IPS-18c (cell line): ENCODE results near the gene HECTD2.
"Not testable (repeated sequence)": the region's sequence is repeated elsewhere in the genome, so short reads cannot be mapped to it uniquely, and the experiment has no call there.

ENCODE experiments used
- H3K4me3 ChIP-seq: 2 replicates; pipeline ENCODE4 v1.7.0; 2013; ENCODE audit warnings: low read depth, mild to moderate bottlenecking, low read length, moderate library complexity; ENCODE audit not compliant: insufficient read depth
- H3K9me3 ChIP-seq: one replicate; pipeline ENCODE4 v1.6.1; 2013; ENCODE audit warnings: mild to moderate bottlenecking, low read length, moderate library complexity; ENCODE audit not compliant: control insufficient read depth, insufficient read depth

The HECTD2 gene

DNA sequence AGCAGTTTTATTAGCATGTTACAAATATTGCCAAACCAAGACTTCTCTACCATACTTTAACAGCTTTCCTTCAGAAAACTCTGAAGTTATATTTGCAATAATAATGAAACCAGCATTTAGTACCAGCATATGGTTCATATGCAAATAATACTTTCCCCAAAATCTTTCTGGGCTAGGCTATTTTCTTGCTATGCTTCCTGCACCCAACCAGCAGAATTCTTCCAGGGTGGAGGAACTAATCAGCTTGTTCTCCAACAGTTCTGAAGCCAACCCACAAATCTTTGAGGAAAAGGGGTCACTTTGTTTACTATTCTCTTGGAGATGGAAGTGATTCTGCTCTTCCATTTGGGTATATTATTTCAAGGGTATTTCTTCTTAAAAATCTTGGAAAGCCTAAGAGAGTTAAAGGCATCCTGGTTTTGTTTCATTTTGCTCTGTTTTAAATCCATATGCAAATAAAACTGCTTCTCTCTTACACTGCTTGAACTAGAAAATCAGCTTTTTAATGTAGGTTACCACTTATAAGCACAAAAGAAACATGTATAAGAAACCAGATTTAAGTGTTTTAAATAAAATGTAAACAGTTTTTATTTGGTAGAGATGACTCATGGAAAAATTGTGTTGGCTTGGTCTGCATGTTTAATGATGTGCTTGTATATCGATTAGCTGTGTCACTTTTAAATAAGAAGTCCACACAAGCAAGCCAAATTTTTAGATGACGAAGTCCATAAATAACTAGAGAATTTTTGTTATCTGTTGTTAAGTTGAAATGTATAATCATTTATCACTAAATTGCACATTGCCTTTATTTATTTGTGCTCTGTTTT, 103.7 kb downstream of the HECTD2 start:
- H3K9me3 ChIP-seq: no peaks in the 10 kb centered on the region
- no peak overlapping the region for H3K4me3 ChIP-seq

DNA sequence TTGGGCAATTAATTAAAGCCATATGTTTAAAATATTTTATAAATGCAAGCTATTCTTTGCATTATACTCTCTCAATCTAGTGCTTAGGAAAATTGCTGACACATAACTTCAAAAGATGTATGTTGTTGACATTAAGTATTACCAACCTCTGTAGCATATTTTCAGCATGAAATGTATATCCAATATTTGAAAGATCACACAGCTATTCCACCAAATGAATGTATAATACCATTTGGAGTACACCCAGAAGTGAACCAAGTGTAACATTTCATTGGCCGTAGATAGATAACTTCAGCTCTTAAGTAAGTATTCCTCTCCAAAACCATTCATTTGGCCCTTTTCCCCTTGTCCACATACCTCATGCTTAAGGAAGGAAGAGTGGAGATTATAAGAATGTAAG, 104.6 kb downstream of the HECTD2 start:
- H3K4me3 ChIP-seq: no peak overlapping the region

DNA sequence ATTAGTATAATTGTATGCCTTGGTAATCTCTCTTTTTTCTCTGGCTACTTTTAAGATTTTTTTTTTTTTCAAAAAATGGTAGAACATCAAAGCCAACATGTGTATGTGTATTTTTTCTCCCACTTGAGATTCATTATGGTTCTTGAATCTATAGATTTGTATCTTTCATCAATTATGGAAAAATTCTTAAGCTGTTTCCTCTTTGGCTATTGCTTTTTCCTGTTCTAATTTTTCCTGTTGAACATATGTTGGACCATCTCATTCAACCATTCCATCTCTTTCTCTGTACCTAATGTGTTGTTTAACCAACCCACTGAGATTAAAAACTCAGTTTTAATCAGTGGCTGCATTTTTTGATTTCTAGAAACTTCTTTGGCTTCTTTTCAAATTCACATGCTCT, 107.2 kb downstream of the HECTD2 start:
- Histone ChIP-seq H3K4me3 (no peak overlapping the region), H3K9me3 (no peaks in the 10 kb centered on the region)

More for the DNA sequence above, 104.6 kb downstream of the HECTD2 start:
- H3K9me3 ChIP-seq: no peaks in the 10 kb centered on the region

DNA sequence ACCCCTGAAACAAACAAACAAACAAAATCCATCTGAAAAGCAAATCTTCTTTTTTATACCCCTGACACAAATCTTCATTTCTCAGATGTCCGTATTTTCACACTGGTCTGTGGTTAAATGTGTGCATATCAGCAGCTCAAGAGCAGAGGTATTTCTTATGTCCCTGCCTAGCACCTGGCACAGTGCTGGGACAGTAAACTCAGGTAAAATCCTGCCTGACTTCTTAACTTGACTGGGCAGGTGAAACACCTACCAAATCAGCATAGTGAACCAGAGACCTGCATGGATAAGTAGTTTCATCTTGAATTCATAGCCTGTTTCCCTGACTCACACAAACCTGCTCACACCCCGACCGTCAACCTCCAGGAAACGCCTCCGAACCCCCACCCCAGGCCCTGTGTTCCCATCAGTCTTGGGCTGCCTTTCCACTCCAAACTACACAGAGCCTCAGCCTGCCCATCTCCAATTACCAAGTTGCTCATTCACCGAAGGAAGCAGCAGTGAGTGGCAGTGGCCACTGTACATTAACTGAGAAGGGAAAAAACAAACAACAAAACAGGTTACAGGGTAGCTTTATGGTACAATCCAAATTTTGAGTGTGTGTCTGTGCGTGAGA, 109.9 kb downstream of the HECTD2 start:
- Histone ChIP-seq H3K4me3 (no peak overlapping the region), H3K9me3 (no peaks in the 10 kb centered on the region)

DNA sequence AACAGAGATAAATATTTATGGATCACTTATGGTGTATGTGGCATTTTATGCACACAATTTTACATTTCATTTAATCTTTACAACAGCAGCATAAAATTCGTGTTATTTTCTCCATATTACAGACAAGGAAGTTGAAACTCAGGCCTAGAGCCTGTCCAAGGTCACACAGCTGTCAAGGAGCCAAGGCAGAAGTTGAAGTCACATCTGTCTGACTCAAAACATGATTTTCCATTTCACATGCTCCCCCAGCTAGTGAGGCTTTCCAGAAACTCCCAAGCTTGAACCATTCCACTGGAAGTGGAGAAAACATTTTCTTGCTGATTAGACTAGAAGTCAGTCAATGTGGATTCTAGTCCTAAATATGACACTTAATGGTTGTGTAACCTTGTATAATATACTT, 110.5 kb downstream of the HECTD2 start:
- no peaks in the 10 kb centered on the region for H3K9me3 ChIP-seq
- H3K4me3 ChIP-seq: no peak overlapping the region

DNA sequence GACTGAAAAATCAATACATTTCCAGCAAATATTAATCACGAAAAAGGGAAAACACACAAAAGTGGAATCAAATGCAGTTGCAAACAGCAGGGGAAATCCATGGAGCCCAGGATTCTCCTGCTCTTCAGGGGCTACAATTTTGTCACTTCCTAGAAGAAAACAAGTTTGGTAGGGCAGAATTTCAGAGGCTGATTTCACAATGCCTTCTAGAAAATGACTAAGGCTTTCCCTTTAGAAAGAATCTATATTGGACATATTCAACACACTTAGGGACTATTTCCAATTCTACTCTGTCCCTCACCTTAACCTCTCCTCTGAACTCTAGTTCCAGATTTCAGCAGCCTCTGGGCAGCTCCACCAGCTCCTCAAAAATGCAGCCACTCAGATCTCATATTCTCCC, 111.3 kb downstream of the HECTD2 start:
- no peaks in the 10 kb centered on the region for H3K9me3 ChIP-seq
- H3K4me3 ChIP-seq: no peak overlapping the region

DNA sequence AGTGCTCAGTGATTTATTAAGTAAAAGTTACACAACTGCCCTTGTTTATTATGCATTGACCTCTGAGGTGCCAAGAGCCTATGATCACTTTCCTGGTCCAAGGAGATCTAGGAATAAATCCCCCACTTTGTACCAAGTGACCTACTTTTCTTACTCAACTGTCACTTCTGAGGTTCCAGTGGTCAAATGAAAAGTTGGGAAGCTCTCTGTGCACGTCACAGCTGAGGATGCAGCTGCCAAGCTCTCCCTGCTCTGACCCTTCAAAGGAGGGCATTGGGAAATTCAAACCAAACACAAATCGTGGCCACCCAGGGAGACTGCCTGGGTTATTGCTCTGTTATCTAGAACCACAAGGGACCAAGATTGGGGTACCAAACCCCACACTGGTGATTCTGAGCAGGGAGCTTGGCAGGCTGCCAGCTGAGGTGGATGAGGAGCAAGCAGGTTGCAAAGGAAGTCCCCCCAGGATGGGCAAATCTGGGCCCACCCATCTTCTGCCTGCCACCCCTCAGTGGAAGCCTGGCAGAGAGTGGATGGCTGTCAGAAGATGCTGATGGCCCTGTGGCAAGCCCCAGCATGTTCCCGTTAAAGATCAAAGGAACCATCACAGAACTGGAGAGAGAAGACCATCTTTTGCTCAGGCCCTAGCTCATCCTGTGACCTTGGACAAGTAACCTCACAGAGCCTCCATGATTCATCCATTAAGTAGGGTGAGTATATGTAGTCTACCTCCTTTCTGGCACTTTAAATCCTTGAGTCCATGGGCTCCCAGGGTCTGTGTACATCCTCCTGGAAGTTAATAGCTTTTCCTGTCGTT, 116.0 kb downstream of the HECTD2 start:
- H3K4me3 ChIP-seq: no peak overlapping the region
- H3K9me3 ChIP-seq: no peaks in the 10 kb centered on the region

DNA sequence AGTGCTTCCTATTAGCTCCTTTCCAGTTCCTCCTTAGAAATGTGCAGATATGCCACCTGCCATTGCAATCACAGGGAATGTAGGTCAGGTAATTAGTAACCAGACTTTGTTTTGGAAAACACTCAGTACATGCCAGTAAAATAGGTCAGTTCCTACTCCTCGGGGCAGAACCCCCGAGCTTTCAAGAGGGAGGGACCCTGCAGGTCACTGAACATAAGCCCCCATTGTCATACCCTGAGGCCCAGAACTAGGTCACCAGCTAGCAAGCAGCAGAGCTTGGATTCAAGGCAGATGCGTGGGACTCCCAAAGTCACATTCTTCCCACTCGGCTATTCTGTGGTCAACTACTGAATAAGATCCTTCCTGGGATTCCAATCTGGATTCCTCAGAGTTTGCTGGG, 117.9 kb downstream of the HECTD2 start:
- Histone ChIP-seq H3K9me3 (no peaks in the 10 kb centered on the region), H3K4me3 (no peak overlapping the region; the same call in 1 of the 2 replicates)

DNA sequence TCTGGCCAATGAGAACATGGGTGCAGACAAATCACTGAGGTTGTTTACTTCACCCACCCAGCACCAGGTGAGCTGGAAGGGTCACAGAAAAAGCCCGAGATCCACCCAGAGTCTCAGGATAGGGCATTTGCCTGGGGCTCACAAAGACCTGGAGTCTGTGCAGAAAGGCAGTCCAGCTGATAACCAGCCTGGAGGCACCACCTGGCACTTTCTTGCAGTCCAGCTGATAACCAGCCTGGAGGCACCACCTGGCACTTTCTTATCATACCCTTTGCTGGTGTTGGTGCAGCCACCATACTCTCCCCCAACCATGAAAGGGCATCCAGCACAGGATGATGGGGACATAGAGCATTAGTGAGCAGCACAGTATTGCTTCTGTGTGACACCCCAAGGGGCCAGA, 118.6 kb downstream of the HECTD2 start:
- no peaks in the 10 kb centered on the region for H3K9me3 ChIP-seq
- H3K4me3 ChIP-seq: no peak overlapping the region

DNA sequence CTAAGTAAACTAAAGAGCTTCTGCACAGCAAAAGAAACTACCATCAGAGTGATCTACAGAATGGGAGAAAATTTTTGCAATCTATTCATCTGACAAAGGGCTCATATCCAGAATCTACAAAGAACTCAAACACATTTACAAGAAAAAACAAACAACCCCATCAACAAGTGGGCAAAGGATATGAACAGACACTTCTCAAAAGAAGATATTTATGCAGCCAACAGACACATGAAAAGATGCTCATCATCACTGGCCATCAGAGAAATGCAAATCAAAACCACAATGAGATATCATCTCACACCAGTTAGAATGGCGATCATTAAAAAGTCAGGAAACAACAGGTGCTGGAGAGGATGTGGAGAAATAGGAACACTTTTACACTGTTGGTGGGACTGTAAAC, 124.6 kb downstream of the HECTD2 start:
- not testable (repeated sequence) for H3K4me3 ChIP-seq, H3K9me3 ChIP-seq

DNA sequence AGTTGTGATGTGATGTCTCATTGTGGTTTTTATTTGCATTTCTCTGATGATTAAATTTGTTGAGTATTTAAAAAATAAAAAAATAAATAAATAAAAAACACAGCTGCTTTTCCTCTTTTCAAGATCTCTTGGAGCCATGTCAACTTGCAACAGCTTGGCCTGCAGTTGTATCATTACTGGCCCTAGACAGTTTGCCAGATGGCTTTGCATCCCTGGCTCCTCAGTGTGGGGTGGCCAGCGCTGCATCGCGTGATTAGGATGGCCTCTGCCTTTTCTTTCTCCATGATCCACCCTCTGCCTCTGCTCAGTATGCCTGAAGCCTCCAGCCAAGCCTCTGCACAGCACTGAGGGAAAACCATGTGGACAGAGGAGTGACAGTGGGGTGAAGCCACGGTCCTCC, 126.0 kb downstream of the HECTD2 start:
- Histone ChIP-seq H3K4me3 (no peak overlapping the region), H3K9me3 (peaks cover 4% of the 10 kb centered on the region)

DNA sequence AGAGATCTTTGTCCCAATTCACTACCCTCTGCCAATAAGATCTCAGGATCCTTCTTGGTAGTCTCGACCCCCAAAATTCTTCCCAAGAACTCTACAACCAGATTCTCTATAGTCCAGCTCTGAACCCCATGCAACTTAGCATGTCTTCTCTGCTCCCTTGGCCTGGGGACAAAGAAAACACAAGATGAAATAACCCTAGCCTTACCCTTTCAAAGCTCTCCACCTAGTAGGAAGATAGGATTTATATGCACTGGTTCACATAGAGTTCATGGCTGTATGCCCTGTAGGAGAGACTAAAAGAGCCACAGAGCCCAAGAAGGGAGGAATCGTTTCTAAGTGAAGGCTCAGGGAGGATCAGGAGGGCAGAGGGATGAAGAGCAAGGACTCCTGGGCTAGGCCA, 126.6 kb downstream of the HECTD2 start:
- H3K9me3 ChIP-seq: peaks cover 4% of the 10 kb centered on the region
- no peak overlapping the region for H3K4me3 ChIP-seq

DNA sequence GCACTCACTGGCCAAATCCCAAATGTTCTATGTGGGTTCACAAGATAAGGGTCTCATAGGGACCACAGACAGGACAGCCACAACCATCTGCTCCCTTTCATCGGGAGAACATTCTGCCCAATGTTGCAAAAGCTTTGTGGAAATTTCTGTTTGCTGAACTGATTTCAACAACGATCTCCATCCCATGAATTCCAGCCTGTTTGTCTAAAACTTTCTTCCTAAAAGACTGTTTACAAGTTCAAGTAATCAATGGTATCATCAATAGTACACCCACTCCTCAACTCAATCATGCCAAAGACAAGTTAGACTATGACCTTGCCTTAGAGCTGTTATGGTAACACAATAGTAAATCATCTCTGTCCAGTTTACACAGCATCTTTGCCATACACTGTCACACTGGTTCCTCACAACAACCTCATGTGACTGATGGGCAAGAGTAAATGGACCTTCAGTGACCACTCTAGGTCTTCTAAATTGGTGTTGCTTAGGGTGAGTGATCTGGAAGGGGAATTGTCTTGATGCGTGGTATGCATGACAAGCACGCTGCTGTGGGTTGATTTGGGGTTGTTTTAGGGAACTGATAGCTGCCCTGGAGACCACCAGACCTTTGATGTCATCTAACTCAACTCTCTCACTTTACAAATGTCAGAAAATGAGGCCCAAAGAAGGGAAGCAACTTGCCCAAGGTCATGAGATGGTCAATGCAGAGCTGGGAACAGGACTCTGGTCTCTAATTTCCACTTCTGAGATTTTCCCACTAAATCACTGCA, 127.7 kb downstream of the HECTD2 start:
- H3K9me3 ChIP-seq: peaks cover 4% of the 10 kb centered on the region

DNA sequence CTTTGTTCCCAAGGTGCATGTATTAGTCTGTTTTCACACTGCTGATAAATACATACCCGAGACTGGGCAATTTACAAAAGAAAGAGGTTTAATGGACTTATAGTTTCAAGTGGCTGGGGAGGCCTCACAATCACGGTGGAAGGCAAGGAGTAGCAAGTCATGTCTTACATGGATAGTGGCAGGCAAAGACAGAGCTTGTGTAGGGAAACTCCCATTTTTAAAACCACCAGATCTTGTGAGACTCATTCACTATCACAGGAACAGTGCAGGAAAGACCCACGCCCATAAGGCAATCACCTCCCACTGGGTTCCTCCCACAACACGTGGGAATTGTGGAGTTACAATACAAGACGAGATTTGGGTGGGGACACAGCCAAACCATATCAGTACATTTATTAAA, 129.8 kb downstream of the HECTD2 start:
- no peak overlapping the region for H3K4me3 ChIP-seq
- peaks cover 4% of the 10 kb centered on the region for H3K9me3 ChIP-seq

More for the DNA sequence above, 127.7 kb downstream of the HECTD2 start:
- H3K4me3 ChIP-seq: no peak overlapping the region

DNA sequence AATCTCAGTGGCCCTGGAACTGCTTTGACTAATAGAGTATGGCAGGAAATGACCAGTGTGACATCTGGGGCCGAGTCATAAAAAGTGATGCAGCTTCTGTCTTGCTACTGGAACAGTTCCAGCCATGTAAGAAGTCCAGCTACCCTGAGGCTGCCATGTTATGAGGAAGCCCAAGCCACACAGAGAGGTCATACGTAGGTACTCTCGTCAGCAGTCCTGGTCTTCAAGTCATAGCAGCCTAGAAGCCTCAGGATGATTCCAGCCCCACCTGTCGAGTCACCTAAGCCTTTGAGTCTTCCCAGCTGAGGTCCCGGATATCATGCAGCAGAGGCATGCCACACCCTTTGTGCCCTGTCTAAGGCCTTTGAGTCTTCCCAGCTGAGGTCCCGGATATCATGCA, 130.6 kb downstream of the HECTD2 start:
- Histone ChIP-seq H3K4me3 (no peak overlapping the region), H3K9me3 (peaks cover 4% of the 10 kb centered on the region)

DNA sequence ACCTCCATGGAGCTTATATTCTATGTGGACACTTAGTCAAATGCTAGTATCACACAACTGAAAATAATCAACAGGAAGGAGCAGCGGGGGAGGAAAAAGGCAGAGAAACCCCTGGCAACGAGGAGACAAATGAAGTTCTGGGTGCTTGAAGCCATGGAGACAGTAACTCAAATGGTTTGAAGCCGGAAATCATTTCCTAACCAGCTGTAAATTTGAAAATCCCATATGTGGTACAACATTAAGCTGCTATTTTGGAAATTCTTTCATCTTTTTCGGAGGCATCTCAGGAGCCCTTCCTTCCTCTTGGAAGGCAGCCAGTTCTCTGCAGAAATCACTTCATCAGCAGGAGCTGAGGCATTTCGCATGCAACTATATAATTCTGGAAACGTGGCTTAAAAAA, 131.3 kb downstream of the HECTD2 start:
- no peak overlapping the region for H3K4me3 ChIP-seq
- peaks cover 4% of the 10 kb centered on the region for H3K9me3 ChIP-seq

DNA sequence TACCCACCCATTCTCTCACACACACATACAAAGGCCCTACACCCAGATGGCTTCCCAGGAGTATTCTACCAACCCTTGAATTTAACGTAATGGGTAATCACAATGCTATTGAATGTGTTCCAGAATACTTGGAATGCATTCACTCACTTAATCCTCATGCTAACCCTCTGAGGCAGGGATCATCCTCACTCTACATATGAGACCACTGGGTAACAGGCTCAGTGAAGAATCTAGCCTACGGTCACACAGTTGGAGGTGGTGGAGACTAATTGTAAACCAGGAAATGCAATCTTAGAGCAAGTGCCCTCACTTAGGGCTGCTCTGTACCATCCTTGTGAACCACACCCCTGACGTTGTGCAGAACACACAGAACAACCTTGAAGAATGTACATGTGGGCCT, 135.2 kb downstream of the HECTD2 start:
- no peak overlapping the region for H3K4me3 ChIP-seq

More for the DNA sequence above, 135.2 kb downstream of the HECTD2 start:
- H3K9me3 ChIP-seq: no peaks in the 10 kb centered on the region
